Progenitor cell of endocrine pancreas (in vitro differentiated cells): ENCODE data around the gene LRRN4CL. TPM values are rescaled to one million over a fixed set of nuclear protein-coding genes. Genes with fewer than 3 reads are reported as not detected.
A peak's percentile ranks its signal among the peaks of the same experiment; 100 is the strongest.

ENCODE experiments used
- DNase-seq: peaks from one replicate; pipeline ENCODE4 v3.0.0; 2021; ENCODE audit warnings: low spot score; ENCODE audit not compliant: unreplicated experiment
- H3K27ac Mint-ChIP-seq: 2 replicates; pipeline ENCODE4 v1.8.0; 2021; ENCODE audit warnings: mild to moderate bottlenecking, moderate library complexity, mixed read lengths
- H3K27me3 Mint-ChIP-seq: 2 replicates; pipeline ENCODE4 v1.8.0; 2021; ENCODE audit warnings: mixed read lengths
- H3K36me3 Mint-ChIP-seq: 2 replicates; pipeline ENCODE4 v1.8.0; 2022; ENCODE audit warnings: mixed read lengths; ENCODE audit not compliant: insufficient read depth
- H3K4me1 Mint-ChIP-seq: 2 replicates; pipeline ENCODE4 v1.8.0; 2021; ENCODE audit warnings: low read depth, mixed read lengths
- H3K4me3 Mint-ChIP-seq: 2 replicates; pipeline ENCODE4 v1.8.0; 2021; ENCODE audit warnings: low read depth, mild to moderate bottlenecking, moderate library complexity, mixed read lengths
- H3K9me3 Mint-ChIP-seq: 2 replicates; pipeline ENCODE4 v1.8.0; 2021; ENCODE audit warnings: low read depth, mixed read lengths
- total RNA-seq: library from RNA; stranded (reverse); gene quantifications from 2 replicates; pipeline ENCODE4 v1.2.1, GENCODE V29; 2021
- TF ChIP-seq, protein P1 (sequence below): fragments of 200-600 bp; sonication (generic); IDR thresholded peaks from one replicate; pipeline ENCODE4 v1.5.0; 2021; ENCODE audit warnings: antibody characterized with exemption, mild to moderate bottlenecking; ENCODE audit not compliant: unreplicated experiment

LRRN4CL gene
- total RNA-seq, 1 donor from 2014 or later = 0.65 TPM

DNA sequence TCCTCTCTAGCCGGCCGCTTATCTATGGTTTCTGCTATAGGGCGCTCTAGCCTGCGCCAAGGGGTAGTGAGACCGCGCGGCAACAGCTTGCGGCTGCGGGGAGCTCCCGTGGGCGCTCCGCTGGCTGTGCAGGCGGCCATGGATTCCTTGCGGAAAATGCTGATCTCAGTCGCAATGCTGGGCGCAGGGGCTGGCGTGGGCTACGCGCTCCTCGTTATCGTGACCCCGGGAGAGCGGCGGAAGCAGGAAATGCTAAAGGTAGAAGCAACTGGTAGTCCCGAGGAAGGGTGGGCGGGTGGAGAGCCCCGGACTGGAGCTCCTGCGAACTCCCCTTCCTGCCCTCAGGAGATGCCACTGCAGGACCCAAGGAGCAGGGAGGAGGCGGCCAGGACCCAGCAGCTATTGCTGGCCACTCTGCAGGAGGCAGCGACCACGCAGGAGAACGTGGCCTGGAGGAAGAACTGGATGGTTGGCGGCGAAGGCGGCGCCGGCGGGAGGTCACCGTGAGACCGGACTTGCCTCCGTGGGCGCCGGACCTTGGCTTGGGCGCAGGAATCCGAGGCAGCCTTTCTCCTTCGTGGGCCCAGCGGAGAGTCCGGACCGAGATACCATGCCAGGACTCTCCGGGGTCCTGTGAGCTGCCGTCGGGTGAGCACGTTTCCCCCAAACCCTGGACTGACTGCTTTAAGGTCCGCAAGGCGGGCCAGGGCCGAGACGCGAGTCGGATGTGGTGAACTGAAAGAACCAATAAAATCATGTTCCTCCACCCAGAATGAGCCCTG lies 17.5 kb downstream of the LRRN4CL start, which contains the start of the genes LBHD1 and UQCC3:
TSS of gene LBHD1 (minus strand) at position 660 of the 782 bp plus-strand sequence. CDS start 2,236 bp downstream, outside the sequence.
TSS of gene UQCC3 (plus strand) at position 66 of the 782 bp plus-strand sequence. CDS start at position 139, 73 bp downstream.
- DNase-seq = peak; percentile 52
- Mint-ChIP-seq H3K9me3 (no peaks in the 10 kb centered on the region), H3K36me3 (peaks cover 6% of the 10 kb centered on the region), H3K27me3 (no peaks in the 10 kb centered on the region), H3K4me1 (peaks cover 16% of the 10 kb centered on the region), H3K4me3 (peak within 1 kb of the TSS; percentile 99), H3K27ac (peak within 1 kb of the TSS; percentile 97)
- TF ChIP-seq, protein P1, sequence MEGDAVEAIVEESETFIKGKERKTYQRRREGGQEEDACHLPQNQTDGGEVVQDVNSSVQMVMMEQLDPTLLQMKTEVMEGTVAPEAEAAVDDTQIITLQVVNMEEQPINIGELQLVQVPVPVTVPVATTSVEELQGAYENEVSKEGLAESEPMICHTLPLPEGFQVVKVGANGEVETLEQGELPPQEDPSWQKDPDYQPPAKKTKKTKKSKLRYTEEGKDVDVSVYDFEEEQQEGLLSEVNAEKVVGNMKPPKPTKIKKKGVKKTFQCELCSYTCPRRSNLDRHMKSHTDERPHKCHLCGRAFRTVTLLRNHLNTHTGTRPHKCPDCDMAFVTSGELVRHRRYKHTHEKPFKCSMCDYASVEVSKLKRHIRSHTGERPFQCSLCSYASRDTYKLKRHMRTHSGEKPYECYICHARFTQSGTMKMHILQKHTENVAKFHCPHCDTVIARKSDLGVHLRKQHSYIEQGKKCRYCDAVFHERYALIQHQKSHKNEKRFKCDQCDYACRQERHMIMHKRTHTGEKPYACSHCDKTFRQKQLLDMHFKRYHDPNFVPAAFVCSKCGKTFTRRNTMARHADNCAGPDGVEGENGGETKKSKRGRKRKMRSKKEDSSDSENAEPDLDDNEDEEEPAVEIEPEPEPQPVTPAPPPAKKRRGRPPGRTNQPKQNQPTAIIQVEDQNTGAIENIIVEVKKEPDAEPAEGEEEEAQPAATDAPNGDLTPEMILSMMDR = no peak

DNA sequence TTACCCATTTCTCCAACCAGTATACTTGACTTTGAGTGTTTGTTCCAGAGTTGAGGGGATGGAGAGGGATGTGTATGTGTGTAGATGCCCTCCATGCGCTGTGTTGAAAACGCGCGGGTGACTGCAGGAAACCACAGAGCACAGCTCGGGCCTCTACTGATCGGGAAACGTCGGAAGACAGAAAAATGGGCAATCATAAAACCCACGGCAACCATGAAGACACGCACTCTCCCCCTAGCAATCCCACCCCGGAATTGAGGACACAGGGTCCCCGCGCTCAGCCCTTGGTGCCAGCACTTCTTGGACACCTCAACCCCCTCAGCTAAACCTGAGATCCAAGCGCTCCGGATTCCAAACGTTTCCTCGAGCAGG lies 18.1 kb downstream of the LRRN4CL start:
- Mint-ChIP-seq H3K9me3 (no peaks in the 10 kb centered on the region), H3K27ac (peak overlapping the region; percentile 97), H3K36me3 (peaks cover 5% of the 10 kb centered on the region), H3K4me1 (peaks cover 21% of the 10 kb centered on the region), H3K27me3 (no peaks in the 10 kb centered on the region), H3K4me3 (peak overlapping the region; percentile 99)
- TF ChIP-seq, protein P1 = no peak
- DNase-seq = no peak

DNA sequence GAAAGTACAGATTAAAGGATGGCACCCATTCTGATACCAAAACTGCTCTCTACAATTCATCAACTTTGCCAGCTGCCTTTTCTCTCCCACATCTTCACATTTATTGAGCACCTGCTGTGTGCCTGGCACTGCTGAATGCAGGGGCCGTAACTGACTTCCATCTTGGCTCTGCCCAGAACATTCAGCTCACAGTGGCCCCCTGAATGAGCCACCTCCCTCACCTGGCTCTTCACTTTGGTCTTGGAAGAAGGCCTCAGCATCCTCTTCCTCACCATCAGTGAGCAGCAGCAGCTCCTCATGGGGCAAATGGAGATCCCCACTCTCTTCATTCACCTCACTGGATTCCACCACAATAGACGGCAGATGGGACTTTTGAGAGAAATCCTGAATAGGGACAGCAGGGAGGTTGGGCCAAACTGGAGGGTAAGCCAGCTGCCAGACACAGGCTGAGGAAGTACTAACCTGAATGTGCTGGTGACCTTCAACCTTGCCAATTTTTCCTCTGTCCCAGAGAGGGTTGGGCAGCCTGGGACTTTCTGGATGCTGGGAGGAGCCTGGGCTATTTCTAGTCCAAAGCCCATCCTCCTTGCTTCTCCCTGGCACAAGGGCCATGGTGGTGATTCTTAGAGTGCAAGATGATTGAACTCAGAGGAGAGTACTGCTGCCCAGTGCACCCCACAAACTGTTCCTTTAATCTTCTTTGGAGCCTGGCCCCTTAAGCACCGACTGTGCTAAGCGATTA lies 19.7 kb downstream of the LRRN4CL start:
- no peak for DNase-seq
- no peaks in the 10 kb centered on the region for H3K9me3 Mint-ChIP-seq
- no peaks in the 10 kb centered on the region for H3K27me3 Mint-ChIP-seq
- TF ChIP-seq, protein P1 = no peak
- H3K4me1 Mint-ChIP-seq = peaks cover 21% of the 10 kb centered on the region
- H3K4me3 Mint-ChIP-seq = peak overlapping the region; percentile 99
- peak overlapping the region; percentile 66 for H3K27ac Mint-ChIP-seq
- H3K36me3 Mint-ChIP-seq = peaks cover 2% of the 10 kb centered on the region

DNA sequence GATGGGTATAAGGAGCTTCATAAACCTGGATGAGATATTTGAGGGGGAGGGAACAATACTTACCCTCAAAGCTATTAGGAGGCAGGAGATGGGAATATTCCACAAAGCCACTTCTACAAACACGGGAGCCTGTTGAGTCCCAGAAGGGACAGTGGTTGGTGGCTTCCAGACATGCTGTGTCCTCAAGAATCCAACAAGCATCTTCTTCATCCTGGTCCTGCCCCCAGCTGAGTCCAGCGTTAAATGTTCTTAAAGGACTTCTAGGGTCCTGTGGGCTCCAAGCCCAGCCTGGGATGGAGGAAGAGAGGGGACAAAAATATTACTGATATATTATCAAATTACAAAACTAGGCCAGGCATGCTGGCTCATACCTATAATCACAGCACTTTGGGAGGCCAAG lies 21.9 kb downstream of the LRRN4CL start:
- TF ChIP-seq, protein P1 = no peak
- Mint-ChIP-seq H3K27me3 (no peaks in the 10 kb centered on the region), H3K9me3 (no peaks in the 10 kb centered on the region), H3K4me1 (peaks cover 19% of the 10 kb centered on the region), H3K27ac (no peak overlapping the region), H3K4me3 (peak overlapping the region; percentile 24), H3K36me3 (peaks cover 5% of the 10 kb centered on the region)
- no peak for DNase-seq

DNA sequence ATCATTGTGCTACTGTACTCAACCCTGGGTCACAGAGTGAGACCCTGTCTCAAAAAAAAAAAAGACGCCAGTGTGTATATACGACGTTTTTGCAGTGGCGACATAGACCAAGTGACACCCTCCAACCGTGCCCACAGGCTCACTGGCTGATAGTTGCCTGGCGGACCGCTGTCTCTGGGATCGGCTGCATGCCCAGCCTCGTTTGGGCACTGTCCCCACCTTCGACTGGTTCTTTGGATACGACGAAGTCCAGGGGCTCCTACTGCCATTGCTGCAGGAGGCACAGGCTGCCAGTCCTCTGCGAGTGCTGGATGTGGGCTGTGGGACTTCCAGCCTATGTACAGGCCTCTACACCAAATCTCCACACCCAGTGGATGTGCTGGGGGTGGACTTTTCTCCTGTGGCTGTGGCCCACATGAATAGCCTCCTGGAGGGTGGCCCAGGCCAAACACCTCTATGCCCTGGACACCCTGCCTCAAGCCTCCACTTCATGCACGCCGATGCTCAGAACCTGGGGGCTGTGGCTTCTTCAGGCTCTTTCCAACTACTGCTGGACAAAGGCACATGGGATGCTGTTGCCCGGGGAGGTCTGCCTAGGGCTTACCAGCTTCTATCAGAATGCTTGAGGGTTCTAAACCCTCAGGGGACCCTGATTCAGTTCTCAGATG lies 22.9 kb downstream of the LRRN4CL start:
- no peaks in the 10 kb centered on the region for H3K27me3 Mint-ChIP-seq
- DNase-seq = no peak
- H3K4me3 Mint-ChIP-seq = peak overlapping the region; percentile 88
- H3K9me3 Mint-ChIP-seq = no peaks in the 10 kb centered on the region
- peaks cover 5% of the 10 kb centered on the region for H3K36me3 Mint-ChIP-seq
- peaks cover 15% of the 10 kb centered on the region for H3K4me1 Mint-ChIP-seq
- TF ChIP-seq, protein P1 = no peak
- no peak overlapping the region for H3K27ac Mint-ChIP-seq
